Activated CD4-positive, alpha-beta T cell treated with anti-CD3 and anti-CD28 coated beads, Interleukin-10, Interleukin-2, amounts not matched to agents 100 ng/mL and 50 ng/mL, durations not matched to agents 16 hours and 8 hours (primary cell): Measurements from ENCODE around the gene OR6Y1.
A peak's percentile ranks its signal among the peaks of the same experiment; 100 is the strongest.

Experiments used
- DNase-seq: peaks from one replicate; pipeline ENCODE4 v3.0.0-alpha.2; 2020

OR6Y1 gene, protein sequence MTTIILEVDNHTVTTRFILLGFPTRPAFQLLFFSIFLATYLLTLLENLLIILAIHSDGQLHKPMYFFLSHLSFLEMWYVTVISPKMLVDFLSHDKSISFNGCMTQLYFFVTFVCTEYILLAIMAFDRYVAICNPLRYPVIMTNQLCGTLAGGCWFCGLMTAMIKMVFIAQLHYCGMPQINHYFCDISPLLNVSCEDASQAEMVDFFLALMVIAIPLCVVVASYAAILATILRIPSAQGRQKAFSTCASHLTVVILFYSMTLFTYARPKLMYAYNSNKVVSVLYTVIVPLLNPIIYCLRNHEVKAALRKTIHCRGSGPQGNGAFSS

GRCh38 chr1:158554352-158554751 is at the start of gene OR6Y1:
Gene OR6Y1, minus strand, starts transcription at chr1:158554405. Its CDS starts 6,300 bp downstream, at chr1:158548105.
- no peak for DNase-seq

- DNase-seq, result no peak
Observed at GRCh38 chr1:158600735-158601134, 46.5 kb upstream of the OR6Y1 start.

DNA sequence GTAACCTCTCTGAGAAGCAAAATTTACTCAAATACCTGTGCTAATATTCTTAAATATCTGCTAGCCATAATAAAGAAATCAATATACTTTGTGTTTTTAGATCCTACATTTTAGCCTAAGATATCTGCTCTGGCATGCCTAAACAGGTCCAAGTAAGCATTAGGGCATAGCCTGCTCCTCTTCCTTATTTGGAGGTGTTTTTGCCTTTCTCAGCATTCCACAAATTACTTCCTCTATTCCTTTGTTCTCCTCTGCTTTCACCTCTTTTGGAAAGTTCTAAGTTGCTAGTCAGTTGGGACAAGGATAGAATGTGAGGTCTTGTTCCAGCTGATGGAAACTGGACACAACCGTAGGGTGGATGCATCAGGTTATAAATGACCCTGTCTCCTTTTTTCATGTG is 32.7 kb upstream of the OR6Y1 start:
- DNase-seq, result no peak

- no peak for DNase-seq
Observed at GRCh38 chr1:158583962-158584361, 29.8 kb upstream of the OR6Y1 start.

GRCh38 chr1:158579733-158580132 is 25.5 kb upstream of the OR6Y1 start, which contains the start of gene OR10X1:
Gene OR10X1, minus strand, starts transcription at chr1:158579899. Its CDS starts 0 bp downstream, at chr1:158579899.
- DNase-seq, result no peak

DNA sequence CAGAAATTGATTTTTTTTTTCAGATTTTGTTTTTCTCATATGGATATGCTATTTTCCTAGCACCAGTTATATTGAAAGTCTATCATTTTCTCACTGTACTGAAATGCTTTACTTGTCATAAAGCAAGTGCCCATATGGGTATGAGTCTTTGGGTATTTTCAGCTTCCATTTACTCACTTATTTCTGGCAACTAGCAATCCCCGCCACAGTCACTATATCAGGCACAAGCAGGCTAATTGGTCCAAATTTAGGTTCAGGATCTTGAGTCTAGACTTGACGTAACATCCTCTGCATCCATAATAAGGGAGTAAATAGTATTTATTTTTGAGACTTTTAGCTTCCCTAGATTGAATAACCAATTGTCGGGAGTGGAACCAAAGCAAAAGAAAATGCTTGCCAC is 23.4 kb upstream of the OR6Y1 start:
- no peak for DNase-seq

DNA sequence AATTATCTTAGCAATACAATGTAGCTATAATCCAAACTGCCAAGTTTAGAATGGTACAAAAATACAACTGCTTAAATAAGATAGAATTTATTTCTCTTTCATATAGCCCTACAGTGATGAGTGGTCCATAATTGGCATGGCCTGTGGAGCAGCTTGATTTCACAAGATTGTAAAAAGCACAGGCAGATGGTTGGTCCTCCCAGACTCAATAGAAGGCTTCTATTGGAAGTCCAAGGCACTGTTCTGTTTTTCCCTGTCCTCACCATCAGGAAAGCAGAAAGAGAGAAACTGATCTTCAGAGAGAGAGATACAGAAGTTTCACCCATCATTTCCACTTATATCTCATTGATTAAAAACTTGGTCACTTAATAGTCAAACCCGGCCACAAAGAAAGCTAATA is 18.0 kb upstream of the OR6Y1 start:
- no peak for DNase-seq

DNA sequence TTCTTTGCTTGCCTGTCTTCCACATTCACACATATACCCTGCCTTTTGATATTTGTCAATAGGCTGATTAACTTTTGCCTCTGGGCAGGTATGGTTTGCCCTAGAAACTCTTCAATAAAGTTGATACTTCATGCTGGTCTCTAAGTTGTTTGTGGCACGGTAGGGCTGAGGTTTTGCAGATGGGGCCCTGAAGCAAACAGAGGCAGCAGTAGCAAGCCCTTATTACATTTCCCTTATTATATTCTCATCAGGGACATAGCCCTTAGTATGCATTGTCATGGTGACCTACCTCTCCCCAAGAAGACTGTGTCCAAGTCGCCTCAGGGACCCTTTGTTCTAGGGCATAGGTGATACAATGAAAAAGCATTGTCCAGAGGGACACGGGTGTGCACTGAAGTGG is 16.3 kb upstream of the OR6Y1 start, which contains the start of gene OR6P1:
OR6P1 (minus strand) TSS at position 101 of the 400 bp plus-strand sequence. CDS start 6,976 bp downstream, outside the sequence.
- no peak for DNase-seq

GRCh38 chr1:158564608-158565007 is 10.4 kb upstream of the OR6Y1 start:
- no peak for DNase-seq

- DNase-seq, result no peak
Observed at GRCh38 chr1:158563853-158564252, 9.6 kb upstream of the OR6Y1 start.

DNA sequence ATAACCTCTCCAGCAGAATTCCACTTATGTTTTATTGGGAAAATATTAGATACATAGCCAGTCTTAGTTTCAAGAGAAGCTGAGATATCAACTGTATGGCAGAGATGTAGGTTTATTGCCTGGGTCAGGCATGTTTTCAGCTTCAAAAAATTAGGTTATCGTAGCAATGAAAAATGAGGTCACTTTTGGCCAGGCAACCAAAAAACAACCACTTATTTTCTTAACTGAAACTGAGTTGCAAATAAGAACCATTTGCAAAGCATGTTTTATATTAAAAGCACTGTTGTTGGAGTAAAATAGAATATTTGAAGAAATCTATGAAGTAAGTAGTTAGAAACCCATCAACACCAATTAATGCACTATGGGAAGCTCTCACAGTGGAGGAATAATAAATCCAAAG is 5.5 kb upstream of the OR6Y1 start:
- no peak for DNase-seq

GRCh38 chr1:158552296-158552695 is 1.9 kb downstream of the OR6Y1 start:
- DNase-seq, result no peak

DNA sequence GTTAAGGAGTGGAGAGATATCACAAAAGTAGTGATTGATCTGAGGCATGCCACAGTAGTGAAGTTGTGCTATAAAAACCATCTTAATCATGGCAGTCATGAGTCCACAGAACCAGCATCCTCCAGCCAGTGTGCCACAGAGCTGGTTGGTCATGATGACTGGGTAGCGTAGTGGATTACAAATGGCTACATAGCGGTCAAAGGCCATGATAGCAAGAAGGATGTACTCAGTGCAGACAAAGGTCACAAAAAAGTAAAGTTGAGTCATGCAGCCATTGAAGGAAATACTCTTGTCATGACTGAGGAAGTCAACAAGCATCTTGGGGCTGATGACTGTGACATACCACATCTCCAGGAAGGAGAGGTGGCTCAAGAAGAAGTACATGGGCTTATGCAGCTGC is 6.7 kb downstream of the OR6Y1 start:
- DNase-seq, result no peak

GRCh38 chr1:158537609-158538008 is 16.6 kb downstream of the OR6Y1 start:
- DNase-seq, result no peak

DNA sequence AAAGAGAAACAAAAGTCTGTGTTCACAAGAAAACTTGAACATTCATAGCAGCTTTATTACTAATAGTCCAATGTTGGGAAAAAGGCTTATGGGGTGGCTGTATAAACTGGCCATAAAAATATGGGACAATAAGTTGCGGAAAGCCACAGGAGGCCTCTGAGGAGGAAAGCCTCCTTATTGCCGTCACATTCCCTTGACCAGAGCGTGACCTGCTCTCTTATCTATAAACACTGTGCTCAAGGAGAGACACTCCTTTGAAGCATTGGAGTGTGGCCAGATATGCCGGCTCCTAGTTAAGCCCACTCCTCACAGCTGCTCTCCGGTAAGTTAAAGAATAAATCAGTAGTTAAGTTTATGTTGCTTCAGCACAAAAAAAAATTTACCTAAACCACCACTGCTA is 19.7 kb downstream of the OR6Y1 start:
- DNase-seq, result no peak

GRCh38 chr1:158527190-158527815 is 26.9 kb downstream of the OR6Y1 start:
- peak; percentile 20 for DNase-seq

DNA sequence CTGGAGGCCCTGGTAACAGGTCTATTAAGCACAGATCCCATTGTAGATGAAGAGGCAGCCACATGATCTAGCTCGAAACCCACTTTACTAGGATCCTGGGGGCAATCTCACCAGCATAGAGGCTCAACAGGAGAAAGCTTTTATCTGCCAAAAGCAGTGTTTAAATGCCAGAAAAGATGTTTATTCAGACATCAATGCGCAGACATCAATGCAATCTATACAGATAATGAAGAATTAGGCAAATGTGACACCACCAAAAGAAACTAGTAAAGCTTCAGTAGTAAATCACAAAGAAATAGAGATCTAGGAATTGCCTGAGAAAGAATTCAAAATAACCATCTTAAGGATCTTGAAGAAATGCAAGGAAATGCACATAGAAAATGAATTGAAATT is 32.5 kb downstream of the OR6Y1 start:
- DNase-seq, result no peak

DNA sequence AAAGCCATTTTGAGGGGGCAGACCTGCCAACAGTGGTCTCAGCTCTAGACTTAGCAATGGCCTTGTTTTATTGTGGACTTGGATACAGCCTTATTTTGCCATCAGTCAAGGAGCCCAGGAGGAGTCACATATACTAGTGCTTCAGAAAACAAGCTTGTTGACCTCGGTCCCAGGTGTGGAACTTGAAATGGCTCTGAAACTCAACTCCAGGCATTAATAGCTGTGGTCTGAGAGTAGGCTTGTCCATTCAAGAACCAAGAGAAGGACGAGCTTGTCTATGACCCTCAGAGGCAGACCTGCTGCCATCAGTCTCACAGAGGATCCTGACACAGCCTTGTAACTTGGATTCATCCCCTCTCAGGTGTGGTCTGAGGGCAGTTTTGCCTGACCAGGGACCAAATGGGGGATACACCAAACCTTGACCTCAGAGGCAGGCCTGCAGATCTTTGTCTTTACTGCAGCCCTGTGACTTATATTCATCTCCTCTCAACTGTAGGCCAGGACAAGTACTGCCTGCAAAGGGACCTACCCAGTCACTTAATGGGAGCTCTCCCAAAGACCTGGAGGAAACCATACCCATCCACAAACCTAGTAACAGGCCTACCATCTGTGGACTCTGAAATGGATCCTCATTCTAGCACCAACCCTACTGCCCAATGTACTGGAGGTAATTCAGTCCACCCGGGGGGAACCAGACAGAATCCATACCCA is 33.1 kb downstream of the OR6Y1 start:
- DNase-seq, result no peak

DNA sequence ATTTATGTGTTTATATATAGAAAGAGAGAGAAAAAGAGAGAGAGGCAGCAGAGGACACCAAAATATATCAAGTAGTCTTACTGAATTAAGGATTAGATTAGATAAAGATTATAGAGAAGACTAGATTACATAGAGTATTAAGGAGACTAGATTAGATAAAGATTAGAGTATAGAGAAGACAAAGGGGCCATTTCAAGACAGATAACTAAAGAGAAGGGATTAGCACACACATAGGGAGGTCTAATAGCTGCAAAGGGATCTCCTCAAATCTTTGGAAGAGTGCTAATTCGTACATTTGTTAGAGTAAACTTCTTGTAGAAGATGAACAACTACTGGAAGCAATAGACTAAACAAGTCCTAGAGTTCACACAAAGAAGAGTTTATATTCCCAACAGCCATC is 34.2 kb downstream of the OR6Y1 start:
- no peak for DNase-seq

DNA sequence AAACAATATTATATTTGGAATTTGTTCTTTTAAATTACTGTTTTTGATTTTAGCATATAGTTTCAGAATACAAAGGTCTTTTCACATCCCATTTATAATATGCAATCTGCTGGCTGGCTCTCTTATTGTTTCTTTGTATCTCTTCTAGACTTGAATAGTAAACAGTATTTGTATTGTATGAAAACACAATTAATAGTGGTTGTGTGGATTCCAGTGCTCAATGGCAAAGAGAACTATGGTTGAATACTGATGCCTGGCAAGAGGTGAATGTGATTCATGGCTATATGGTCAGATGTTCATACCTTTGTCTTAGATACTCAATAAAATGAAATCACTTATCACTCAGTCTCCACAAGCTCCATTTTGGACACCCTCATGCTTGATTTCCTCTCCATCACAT is 37.2 kb downstream of the OR6Y1 start:
- DNase-seq, result no peak

- no peak for DNase-seq
Observed at GRCh38 chr1:158509471-158510156, 44.6 kb downstream of the OR6Y1 start.

- no peak for DNase-seq
Observed at GRCh38 chr1:158507511-158507910, 46.7 kb downstream of the OR6Y1 start.

GRCh38 chr1:158506369-158506987 is 47.7 kb downstream of the OR6Y1 start:
- DNase-seq, result peak; percentile 51
